Dermis microvascular lymphatic vessel endothelial cell (primary cell): ENCODE results near the gene HRAS. TPM values are rescaled to one million over a fixed set of nuclear protein-coding genes. Genes with fewer than 3 reads are reported as not detected.

ENCODE experiments used
- DNase-seq, 2 donors: peaks; one replicate each; pipeline versions ENCODE4 v3.0.0 to v3.0.0-alpha.2; 2010; ENCODE audit warnings: low read depth in 2 of 2
- total RNA-seq: library from RNA; depleted of rRNA; stranded (reverse); fragments of >200 nt; gene quantifications from 2 replicates; pipeline ENCODE4 v1.2.1, GENCODE V29; 2014

Gene HRAS
- total RNA-seq, 1 donor from 2014 or later = 50.6 TPM

DNA sequence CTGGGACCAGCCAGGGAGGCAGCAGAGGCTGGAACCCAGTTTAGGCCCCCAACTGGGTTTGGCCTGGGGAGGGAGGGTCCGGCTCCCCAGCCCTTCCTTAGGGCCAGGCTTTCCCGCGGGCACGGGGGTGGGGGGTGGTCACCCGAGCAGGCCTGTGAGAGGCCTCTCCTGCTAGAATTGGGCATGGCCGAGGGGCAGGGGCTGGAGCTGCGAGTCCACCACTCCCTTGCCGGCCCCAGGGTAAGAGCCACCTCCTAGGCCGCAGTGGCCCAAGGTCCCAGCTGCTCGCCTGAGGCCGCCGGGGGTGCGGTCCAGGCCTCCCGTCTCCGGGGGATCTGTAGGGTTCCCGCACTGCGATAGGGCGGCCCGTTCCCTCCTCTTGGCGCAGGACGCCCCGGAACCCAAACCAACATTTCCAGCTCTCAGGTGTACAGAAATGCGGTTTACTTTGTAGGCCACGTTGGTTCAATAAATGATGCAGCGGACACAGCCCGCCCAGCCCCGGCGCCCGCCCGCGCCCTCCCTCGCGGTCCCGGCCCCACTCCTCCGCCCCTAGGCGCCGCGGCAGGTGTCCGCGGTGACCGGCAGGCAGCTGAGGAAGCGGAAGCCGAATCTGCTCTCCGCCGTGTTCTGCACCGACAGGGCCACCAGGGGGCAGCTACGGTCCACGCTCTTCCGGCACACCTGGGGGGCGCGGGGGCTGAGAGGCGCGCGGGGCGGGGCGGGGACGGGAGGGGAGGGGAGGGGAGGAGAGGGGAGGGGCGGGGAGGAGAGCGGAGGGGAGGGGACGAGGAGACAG, 19.3 kb upstream of the HRAS start:
- DNase-seq = peak in 1 of 2 donors; percentile 53

DNA sequence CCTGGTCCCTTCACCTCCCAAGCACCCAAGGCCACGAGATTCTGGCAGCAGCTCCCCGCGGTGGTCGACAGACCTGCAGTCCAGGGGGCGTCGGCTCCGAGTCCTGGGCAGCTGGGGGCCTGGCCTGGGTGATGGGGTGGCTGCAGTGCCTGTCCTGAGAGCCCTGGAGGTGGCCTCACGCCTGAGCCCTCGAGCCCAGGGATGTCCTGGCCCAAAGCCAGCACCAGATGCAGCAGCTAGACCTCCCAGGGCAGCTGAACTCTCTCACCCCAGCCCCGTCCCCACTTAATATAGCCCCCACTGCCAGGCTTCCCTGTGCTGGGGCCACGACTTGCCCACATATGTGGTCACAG, 18.6 kb upstream of the HRAS start:
- no peak for DNase-seq

DNA sequence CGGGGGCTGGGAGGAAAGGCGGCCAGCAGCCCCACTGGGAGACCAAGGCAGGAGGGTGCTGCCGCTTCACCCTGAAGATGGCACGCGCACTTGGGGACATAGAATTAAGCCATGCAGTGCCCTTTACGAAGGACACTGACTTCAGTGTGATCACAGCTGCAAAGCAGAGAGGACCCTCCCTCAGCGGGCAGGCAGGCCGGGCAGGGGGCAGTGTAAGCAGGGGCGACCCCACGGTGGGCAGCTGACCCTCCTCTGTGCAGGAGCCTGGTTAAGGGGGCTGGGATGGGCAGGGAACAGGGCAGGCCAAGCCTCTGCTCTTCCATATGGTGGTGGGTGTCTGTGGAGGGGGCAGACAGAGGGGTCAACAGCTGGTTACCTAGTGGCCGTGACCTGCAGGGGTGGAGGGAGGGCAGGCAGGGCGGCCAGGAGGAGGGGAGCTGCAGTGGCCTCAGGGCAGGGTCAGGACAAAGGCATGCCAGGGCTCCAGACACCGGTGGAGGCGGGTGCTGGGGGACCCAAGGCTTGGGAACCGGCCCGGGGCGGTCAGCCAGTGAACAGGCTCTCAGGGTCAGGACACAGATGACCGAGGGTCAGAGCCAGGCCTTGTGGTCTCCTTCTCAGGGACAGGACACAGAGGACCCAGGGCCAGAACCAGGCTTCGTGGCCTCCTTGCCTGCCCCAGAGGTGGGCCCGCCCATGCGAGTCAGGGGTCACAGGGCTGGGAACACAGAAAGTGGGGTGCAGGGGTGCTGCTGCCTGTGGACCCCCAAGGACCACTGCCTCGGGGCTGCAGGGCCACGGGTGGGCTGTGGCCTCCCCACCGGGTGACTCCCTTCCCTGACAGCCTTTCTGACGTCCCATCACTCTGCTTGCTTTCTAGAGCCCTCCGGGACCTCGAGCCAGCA, 18.0 kb upstream of the HRAS start:
- no peak for DNase-seq

DNA sequence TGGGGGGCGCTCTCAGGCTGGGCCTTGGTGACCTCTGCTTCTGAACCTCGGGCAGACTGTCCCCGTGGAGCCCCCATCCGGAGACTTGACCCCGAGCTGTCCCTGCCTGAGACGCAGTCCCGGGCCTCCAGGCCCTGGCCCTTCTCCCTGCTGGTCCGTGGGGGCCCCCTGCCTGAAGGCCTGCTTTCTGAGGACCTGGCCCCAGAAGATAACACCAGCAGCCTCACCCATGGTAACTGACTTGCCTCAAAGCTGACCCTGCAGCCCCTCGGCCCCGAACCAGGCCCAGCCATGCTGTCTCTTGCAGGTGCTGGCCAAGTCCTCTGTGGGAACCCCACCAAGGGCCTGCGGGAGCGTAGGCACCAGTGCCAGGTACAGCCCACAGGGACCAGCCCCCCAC, 16.2 kb upstream of the HRAS start:
- no peak for DNase-seq

DNA sequence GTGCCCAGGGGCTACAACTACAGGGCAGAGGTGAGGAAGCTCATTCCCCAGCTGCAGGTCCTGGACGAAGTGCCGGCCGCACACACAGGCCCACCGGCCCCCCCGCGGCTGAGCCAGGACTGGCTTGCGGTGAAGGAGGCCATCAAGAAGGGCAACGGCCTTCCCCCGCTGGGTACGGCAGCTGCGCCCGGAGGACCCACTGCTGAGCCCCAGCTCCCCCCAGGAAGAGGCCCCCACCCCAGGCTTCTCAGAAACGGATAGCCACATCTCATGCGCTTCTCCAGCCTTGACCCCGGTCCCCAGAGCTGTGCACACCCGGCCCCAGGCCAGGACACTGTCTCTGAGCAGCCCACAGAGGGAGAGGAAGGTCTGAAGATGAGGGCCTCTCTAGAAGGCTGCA, 15.8 kb upstream of the HRAS start:
- DNase-seq = no peak

DNA sequence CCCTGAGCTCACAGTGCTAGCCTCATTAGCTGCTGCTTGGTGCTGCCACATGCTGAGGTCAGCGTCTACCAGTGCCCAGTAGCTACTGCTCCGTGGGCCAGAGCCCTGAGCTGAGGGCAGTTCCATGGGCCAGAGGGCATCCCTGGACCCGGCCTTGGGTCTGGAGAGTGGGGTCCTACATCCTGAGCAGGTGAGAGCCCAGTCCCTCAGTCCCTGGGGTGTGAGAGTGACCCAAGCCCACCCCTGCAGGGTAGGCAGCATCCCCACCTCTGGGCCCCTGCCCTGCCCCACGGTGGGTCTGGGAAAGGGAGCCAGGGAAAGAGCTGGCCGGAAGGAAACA, 15.3 kb upstream of the HRAS start:
- no peak for DNase-seq

DNA sequence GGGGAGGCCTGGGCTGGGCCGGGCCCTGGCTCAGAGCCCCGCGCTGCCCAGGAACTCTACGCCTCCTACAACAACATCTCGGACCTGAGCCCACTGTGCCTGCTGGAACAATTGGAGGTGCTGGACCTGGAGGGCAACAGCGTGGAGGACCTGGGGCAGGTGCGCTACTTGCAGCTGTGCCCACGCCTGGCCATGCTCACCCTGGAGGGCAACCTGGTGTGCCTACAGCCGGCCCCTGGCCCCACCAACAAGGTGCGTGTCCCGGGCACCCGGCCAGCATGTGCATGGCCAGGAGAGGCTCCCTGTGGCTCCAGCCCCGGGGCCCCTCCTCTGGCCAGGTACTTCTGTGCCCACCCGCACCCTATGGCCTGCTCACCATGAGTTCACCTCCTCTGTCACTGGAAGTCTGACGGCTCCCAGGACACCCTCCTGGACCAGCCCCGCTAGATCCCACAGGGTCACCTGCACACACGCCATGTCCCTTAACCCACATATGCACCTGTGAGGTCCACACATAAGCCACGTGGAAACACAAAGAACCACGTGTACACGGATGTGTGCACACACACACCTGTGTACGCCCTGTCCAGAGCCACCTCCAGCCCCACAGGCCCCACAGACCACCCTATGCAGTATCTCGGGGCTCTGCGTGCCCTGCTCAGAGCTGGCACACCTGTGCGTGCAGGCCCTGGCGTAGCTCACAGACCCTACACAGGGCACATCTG, 14.8 kb upstream of the HRAS start:
- no peak for DNase-seq

DNA sequence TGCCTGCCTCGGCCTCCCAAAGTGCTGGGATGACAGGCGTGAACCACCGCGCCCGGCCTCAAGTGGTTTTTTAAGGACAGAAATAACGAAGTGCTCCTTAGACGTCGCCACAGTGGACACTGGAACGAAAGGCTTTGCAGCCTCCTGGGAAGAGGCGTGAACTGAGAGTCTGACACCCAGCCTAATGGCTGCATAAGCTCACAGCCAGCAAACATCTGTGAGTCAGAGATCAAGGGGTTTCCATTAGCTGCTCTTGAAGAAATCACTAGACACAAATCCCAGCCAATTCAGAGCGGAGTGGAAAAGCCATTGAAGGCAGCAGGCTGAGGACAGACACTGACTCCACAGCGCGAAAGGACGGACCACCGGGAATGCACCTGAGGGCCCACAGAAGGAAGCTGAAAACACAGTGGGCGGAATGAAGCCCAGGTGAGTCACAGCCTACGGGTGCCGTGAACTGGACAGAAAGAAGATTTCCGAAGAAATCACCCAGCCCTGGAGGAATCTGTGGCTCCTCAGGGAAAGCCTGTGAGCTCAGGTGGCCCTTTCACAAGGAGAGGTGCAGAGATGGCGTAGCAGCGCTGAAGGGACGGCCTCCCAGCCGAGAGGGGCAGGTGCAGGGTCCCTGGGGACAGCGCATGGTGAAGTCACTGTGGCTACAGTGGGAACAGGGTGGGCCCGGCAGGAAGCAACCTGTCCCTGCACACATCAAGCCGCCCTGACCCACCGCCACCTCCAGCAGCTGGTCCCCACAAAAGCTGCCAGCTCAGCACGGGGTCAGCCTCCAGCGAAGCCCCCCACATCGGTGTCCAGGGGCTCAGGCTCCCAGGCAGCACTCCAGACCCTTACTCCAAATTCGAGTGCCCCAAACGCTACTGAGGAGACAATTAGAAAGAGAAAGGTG, 13.6 kb upstream of the HRAS start:
- no peak for DNase-seq

DNA sequence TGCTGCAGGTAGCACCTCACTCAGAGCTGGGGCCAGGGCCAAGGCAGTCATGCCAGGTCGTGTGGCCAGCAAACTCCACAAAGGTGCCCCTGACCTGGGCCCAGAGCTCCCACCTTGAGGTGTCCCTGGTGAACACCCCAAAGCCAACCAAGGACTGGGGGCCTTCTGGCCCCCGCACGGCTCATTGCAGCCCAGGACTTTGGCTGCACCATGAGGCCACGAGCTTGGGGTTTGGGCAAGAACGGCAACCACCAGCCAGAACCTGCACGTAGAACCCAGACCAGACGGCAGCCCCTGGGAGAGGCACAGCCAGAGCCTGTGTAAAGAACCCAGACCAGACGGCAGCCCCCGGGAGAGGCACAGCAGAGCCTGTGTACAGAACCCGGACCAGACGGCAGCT, 9.8 kb upstream of the HRAS start:
- DNase-seq = no peak

DNA sequence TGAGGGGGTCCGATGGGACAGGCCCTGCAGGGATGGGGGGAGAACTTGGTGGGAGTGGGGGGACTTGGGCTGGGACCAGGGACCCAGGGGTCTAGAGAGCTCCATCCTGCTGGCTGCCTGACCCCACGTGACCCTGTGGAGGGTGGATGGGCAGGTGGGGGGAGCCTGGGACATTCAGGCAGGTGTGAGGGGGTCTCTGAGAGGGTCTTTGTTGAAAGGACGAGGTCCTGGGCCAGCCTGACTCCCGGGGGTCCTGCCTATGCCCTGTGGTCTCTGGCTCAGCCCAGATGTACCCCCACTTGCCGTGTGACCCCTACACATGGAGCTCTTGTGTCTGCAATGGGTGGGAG, 9.4 kb upstream of the HRAS start:
- DNase-seq = no peak

DNA sequence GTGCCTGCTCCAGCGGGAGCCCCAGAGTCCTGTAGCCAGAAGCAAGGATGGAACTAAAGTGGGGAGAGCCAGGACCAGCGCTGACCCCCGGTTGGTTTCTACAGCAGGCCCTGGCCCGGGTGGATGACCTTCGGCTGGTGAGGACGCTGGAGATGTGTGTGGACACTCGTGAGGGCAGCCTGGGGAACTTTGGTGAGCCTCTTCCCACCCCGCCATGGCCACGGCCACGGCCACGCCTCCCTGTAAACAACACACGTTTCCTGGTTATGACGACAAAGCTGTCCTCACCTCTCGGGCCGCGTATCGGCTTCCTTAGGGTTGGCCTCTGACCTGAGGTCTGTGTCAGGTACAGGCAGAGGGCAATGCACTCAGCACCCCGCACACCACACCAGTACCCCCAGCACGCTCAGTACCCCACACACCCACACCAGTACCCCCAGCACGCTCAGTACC, 6.1 kb upstream of the HRAS start:
- no peak for DNase-seq

DNA sequence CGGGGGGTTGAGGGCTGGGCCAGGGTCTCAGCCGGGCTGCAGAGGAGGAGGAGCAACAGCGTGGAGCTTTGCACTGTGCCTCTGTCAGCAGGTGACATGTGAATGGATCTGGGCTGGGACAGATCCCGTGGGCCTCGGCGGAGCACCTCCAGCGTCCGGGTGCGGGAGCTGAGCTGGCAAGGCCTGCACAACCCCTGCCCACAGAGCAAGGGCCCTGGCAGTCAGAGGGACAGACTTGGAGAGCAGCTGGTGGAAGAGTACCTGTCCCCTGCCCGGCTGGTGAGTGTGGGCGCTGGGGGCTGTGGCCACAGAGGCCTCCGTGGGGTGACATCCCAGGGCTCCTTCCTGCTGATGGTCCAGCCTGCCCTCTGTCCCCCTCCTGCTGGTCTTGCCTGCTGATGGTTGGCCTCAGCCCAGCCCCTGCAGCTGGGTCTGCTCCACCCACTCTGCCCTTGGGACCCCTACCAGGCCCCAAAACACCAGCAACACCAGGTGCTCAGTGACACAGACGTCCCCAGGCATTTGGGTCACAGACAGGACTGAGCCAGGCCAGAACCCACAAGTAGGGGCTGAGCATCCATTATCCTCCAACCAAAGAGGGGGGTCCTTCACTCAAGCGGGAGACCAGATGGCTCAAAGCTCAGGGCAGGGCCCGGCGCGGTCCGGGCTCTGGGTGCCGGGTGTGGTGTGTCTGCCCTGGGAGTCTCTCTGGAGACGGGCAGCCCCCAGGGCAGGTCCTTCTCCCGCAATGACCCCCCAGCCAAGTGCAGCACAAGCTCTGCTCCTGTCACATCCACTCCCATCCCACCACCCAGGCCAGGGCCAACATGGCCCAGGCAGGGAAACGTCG, 5.4 kb upstream of the HRAS start:
- DNase-seq = no peak

DNA sequence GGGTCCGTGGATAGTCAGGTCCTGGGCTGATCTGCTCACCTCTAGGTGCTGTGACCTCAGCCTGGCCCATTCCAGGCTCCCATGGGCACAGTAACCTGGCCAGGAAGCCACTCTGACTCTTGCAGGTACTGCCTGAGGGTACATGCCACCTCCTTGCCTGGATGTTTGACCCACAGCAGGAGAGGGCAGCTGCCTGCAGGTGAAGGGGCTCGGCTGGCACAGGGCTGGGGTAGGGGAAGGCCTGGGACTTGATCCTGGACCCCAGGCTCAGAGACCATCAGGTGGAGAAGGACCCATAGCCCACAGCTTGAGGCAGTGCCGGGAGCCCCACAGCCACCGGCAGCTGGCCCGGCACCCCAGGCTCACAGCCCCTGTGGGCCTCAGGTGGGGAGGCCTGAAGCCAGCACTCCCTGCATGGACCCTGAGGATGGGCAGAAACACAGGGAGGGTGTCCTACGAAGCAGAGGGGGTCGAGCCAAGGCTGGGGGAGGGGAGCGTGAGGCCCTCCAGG, 4.7 kb upstream of the HRAS start:
- no peak for DNase-seq

DNA sequence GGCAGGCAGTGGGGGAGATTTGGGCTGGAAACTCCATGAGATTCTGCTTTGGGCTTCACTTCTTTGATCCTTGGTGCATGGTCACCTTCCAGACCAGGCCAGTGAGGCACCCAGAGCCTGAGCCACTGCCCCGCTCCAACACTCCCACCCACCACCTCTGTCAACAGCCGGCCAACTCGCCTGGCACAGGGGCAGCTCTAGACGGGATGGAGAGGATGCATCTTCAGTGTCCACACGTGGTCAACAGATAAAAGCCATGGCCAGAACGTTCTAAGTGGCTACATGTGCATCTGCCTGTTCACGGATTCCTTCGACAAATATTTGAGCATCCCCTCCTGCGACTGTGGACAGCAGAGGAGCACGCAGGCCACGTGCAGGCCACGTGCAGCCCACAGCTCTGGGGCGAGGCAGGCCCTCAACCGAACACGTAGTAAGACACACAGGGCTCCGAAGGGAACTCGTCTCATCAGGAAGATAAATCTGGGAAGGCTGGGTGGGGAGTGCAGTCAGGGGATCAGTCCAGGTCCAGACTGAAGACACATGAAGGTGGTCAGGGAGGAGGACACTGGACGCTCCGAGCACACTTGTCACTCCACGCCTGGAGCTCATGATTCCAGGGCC, 3.2 kb upstream of the HRAS start:
- no peak for DNase-seq

DNA sequence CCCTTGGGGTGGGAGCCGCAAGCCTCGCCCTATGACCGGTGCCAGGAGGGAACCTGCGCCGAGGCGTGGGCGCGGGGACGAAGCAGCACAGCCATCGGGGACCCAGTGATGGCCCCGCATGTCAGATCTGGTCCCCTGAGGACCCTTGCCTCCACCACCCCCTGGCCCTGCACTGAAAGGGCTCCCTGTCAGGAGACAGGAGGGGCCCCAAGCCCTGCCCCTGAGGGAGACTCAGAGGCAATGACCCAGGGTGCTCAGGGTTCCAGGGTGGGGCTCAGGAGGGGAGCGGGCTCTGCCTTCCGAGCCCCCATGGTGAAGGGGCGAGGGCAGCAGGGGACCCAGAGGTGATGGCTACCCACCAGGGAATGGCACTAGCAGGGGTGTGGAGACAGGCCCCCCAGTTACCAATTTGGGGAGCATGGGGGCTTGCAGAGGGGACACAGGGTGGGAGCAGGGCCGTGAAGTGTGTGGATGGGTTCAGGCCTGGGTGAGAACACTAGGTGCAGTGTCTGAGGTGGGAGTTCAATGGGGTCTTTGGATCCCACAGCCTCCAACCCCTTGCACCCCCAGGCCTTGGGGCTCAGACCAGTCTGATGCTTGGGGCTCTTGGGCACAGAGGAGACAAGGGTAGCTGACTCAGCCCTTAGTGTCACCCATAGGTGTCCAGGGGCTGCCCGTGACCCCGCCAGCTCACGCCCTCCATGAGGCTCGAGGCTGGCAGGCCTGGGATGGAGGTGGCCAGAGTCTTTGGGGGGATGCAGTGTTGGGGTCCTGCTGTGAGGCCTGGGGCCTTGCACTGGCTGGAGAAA, 2.5 kb upstream of the HRAS start:
- no peak for DNase-seq

DNA sequence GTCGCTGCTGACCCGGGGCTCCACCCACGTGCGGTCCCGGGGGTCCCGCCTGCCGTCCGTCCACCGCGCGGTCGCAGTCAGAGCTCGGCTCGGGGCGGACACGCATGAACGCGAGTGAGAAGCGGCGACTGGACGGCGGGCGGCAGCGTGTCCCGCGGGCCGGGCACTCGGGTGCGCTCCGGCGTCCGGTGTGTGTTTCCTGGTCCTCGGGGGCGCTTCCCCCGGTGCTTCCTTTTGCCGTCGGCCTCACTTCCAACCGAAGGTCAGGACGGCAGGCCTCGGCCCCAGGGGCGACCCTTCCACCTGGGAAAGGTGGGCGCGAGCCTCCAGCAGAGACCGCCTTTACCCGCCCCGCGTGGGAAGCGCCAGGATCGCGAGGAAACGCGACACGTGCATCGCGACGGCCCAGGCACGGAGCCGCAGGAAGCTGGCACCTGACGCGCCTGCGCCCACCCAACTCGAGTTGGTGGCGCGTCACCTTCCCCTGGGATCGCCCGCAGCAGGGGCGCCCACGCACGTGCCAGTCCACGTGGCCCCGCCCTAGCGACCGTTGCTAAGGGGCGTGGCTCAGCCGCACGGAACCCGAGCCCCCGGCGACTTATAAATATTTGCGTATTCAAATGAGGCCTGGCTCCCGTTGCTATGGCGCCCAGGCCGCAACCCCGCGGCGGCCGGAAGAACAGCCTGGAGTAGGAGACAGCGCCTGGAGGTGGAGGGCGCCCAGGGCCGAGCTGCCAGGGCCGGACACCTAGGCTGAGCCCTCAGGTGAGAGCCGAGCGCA, 1.7 kb upstream of the HRAS start, which contains the start of gene LRRC56:
Gene LRRC56 (plus strand): TSS at position 687 of the 781 bp plus-strand sequence. CDS start 3,158 bp downstream, outside the sequence.
- peak; percentile 35 to 66 for DNase-seq

DNA sequence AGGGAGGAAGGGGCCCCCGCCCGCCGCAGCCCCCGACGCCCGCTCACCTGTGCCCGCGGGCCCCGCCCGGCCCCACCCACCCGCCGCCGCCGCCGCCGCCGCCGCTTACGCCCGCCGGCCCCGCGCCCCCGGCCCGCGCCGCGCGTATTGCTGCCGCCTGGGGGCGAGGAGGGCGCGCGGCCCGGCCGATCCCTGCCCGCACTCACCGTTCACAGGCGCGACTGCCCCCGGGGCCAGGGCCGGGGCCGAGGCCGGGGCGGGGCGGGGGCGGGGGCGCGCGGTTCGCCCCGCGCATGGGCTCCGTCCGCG, 212 bp downstream of the HRAS start:
- DNase-seq = no peak
